Measurements from ENCODE around the gene COL4A6.

DNA sequence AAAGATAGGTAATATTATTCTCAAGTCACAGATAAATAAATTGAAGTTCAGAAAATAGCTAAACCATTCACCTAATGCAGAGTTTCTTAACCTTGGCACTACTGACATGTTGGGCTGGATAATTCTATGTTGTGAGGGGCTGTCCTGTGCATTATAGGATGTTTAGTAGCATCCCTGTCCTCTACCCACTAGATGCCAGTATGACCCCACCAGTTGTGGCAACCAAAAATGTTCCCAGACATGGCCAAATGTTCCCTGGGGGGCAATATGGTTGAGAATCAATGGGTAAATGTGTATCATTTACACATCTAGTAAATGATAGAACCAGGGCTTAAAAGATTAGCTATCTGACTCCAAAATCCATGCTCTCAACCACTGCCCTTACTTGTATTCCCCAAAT lies 140.9 kb downstream of the COL4A6 start:
- TF ChIP-seq ARNTL (CRISPR knock-in tag; IDR thresholded peaks at IDR 0.05; ENCODE audit: borderline replicate concordance, low read depth): no peak
- no peak for TF ChIP-seq ZFP30 (CRISPR knock-in tag; IDR thresholded peaks at IDR 0.05)
- TF ChIP-seq PPARA (CRISPR knock-in tag; IDR thresholded peaks at IDR 0.05; ENCODE audit: borderline replicate concordance): no peak
- TF ChIP-seq OSR1 (CRISPR knock-in tag; IDR thresholded peaks at IDR 0.05): no peak
- no peak for TF ChIP-seq SNAI2 (CRISPR knock-in tag; IDR thresholded peaks at IDR 0.05)
- TF ChIP-seq, protein P1, sequence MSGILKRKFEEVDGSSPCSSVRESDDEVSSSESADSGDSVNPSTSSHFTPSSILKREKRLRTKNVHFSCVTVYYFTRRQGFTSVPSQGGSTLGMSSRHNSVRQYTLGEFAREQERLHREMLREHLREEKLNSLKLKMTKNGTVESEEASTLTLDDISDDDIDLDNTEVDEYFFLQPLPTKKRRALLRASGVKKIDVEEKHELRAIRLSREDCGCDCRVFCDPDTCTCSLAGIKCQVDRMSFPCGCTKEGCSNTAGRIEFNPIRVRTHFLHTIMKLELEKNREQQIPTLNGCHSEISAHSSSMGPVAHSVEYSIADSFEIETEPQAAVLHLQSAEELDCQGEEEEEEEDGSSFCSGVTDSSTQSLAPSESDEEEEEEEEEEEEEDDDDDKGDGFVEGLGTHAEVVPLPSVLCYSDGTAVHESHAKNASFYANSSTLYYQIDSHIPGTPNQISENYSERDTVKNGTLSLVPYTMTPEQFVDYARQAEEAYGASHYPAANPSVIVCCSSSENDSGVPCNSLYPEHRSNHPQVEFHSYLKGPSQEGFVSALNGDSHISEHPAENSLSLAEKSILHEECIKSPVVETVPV (CRISPR knock-in tag; IDR thresholded peaks at IDR 0.05): no peak
